DND-41 (cell line): ENCODE measurements around the gene PDE4B.

Experiments
- ATAC-seq: fragments of 200-7000 bp; cut with Tn5 transposase; 3 replicates; pipeline ENCODE4 v1.9.1; 2021; ENCODE audit warnings: low read depth; ENCODE audit not compliant: insufficient read depth
- DNase-seq: peaks from one replicate; pipeline ENCODE4 v3.0.0-alpha.2; 2020
- H2AFZ ChIP-seq: 2 replicates; pipeline ENCODE4 v1.6.0; 2012; ENCODE audit warnings: low read depth, low read length
- H3K27ac ChIP-seq: 2 replicates; pipeline ENCODE4 v1.5.1; 2012; ENCODE audit warnings: low read length, inconsistent platforms
- H3K27me3 ChIP-seq: fragments of 200-600 bp; sonication (generic); 2 replicates; pipeline ENCODE4 v1.6.0; 2012; ENCODE audit warnings: low read length, mild to moderate bottlenecking, inconsistent platforms; ENCODE audit not compliant: insufficient read depth, poor library complexity
- H3K36me3 ChIP-seq: 2 replicates; pipeline ENCODE4 v1.5.1; 2012; ENCODE audit warnings: low read length, inconsistent platforms; ENCODE audit not compliant: insufficient read depth
- H3K4me1 ChIP-seq: 2 replicates; pipeline ENCODE4 v1.5.1; 2012; ENCODE audit warnings: mild to moderate bottlenecking, low read length; ENCODE audit not compliant: insufficient read depth
- H3K4me2 ChIP-seq: 2 replicates; pipeline ENCODE4 v1.6.0; 2012; ENCODE audit warnings: mild to moderate bottlenecking, moderate library complexity, low read length, inconsistent platforms; ENCODE audit not compliant: insufficient read depth
- H3K4me3 ChIP-seq, 2 experiments: fragments of 200-600 bp in 1 of 2; shearing (Covaris generic) in 1 of 2; 2 replicates each; pipeline ENCODE4 v1.5.1; 2012 to 2016; ENCODE audit warnings: inconsistent platforms in 2 of 2, low read length in 2 of 2, mild to moderate bottlenecking in 2 of 2, low read depth in 1 of 2, moderate library complexity in 1 of 2
- H3K79me2 ChIP-seq: 2 replicates; pipeline ENCODE4 v1.6.0; 2012; ENCODE audit warnings: low read length, inconsistent platforms; ENCODE audit not compliant: insufficient read depth
- H3K9ac ChIP-seq: 2 replicates; pipeline ENCODE4 v1.6.0; 2012; ENCODE audit warnings: low read depth, mild to moderate bottlenecking, inconsistent platforms, low read length, moderate library complexity
- H3K9me3 ChIP-seq: 2 replicates; pipeline ENCODE4 v1.5.1; 2012; ENCODE audit warnings: low read length, moderate library complexity, mild to moderate bottlenecking, inconsistent platforms; ENCODE audit not compliant: insufficient read depth, severe bottlenecking
- H4K20me1 ChIP-seq: 2 replicates; pipeline ENCODE4 v1.6.0; 2012; ENCODE audit warnings: low read length; ENCODE audit not compliant: insufficient read depth
- CTCF ChIP-seq: IDR thresholded peaks from 2 replicates; pipeline ENCODE4 v1.5.1; 2012; ENCODE audit warnings: borderline replicate concordance, low read length, moderate library complexity, mild to moderate bottlenecking; ENCODE audit not compliant: poor library complexity, severe bottlenecking; ENCODE audit errors: extremely low read depth
- EZH2 ChIP-seq: IDR thresholded peaks from 3 replicates; pipeline ENCODE4 v1.6.1; 2012; ENCODE audit warnings: borderline replicate concordance, low read depth, mild to moderate bottlenecking, moderate library complexity, low read length, inconsistent platforms; ENCODE audit not compliant: severe bottlenecking

PDE4B gene

GRCh38 chr1:66292944-66293343, 500.2 kb downstream of the PDE4B start:
- no peak overlapping the region for H3K9ac ChIP-seq
- H4K20me1 ChIP-seq = no peaks in the 10 kb centered on the region
- H3K4me1 ChIP-seq = no peaks in the 10 kb centered on the region
- DNase-seq (no peak), ATAC-seq (no peak)
- no peak overlapping the region for H3K27ac ChIP-seq
- TF ChIP-seq CTCF = no peak
- TF ChIP-seq EZH2 = no peak
- H3K4me2 ChIP-seq = no peak overlapping the region
- H3K36me3 ChIP-seq = no peaks in the 10 kb centered on the region
- H3K9me3 ChIP-seq = no peaks in the 10 kb centered on the region
- no peak overlapping the region for H3K4me3 ChIP-seq
- H2AFZ ChIP-seq = no peak overlapping the region
- no peaks in the 10 kb centered on the region for H3K79me2 ChIP-seq
- no peaks in the 10 kb centered on the region for H3K27me3 ChIP-seq

- DNase-seq = no peak
- H3K4me1 ChIP-seq = no peaks in the 10 kb centered on the region
- H3K9ac ChIP-seq = no peak overlapping the region
- no peaks in the 10 kb centered on the region for H3K36me3 ChIP-seq
- H2AFZ ChIP-seq = no peak overlapping the region
- no peak overlapping the region for H3K27ac ChIP-seq
- no peak overlapping the region for H3K4me3 ChIP-seq
- H3K9me3 ChIP-seq = no peaks in the 10 kb centered on the region
- ATAC-seq = no peak
- no peaks in the 10 kb centered on the region for H4K20me1 ChIP-seq
- H3K79me2 ChIP-seq = no peaks in the 10 kb centered on the region
- H3K27me3 ChIP-seq = no peaks in the 10 kb centered on the region
- no peak for TF ChIP-seq EZH2
- TF ChIP-seq CTCF = no peak
- no peak overlapping the region for H3K4me2 ChIP-seq
Measured at GRCh38 chr1:66294707-66295370, 502.1 kb downstream of the PDE4B start.

GRCh38 chr1:66295803-66296202, 503.1 kb downstream of the PDE4B start:
- H3K36me3 ChIP-seq = no peaks in the 10 kb centered on the region
- H3K9me3 ChIP-seq = no peaks in the 10 kb centered on the region
- no peak overlapping the region for H3K4me2 ChIP-seq
- H3K27ac ChIP-seq = no peak overlapping the region
- ATAC-seq (no peak), DNase-seq (no peak)
- H2AFZ ChIP-seq = no peak overlapping the region
- H3K27me3 ChIP-seq = no peaks in the 10 kb centered on the region
- no peaks in the 10 kb centered on the region for H4K20me1 ChIP-seq
- H3K9ac ChIP-seq = no peak overlapping the region
- H3K4me3 ChIP-seq = no peak overlapping the region
- TF ChIP-seq CTCF = no peak
- TF ChIP-seq EZH2 = no peak
- H3K79me2 ChIP-seq = no peaks in the 10 kb centered on the region
- H3K4me1 ChIP-seq = peaks cover 3% of the 10 kb centered on the region

GRCh38 chr1:66296370-66296769, 503.7 kb downstream of the PDE4B start:
- H3K4me2 ChIP-seq = no peak overlapping the region
- DNase-seq = no peak
- H2AFZ ChIP-seq = no peak overlapping the region
- no peaks in the 10 kb centered on the region for H3K9me3 ChIP-seq
- H3K4me1 ChIP-seq = peaks cover 9% of the 10 kb centered on the region
- no peaks in the 10 kb centered on the region for H3K36me3 ChIP-seq
- H3K9ac ChIP-seq = no peak overlapping the region
- ATAC-seq = no peak
- no peak for TF ChIP-seq CTCF
- TF ChIP-seq EZH2 = no peak
- H3K4me3 ChIP-seq = no peak overlapping the region
- H4K20me1 ChIP-seq = no peaks in the 10 kb centered on the region
- no peaks in the 10 kb centered on the region for H3K27me3 ChIP-seq
- H3K27ac ChIP-seq = no peak overlapping the region
- no peaks in the 10 kb centered on the region for H3K79me2 ChIP-seq
